ENCODE data around the gene ODAD2.
"Not testable (repeated sequence)": the region's sequence is repeated elsewhere in the genome, so short reads cannot be mapped to it uniquely, and the experiment has no call there.

Gene ODAD2

DNA sequence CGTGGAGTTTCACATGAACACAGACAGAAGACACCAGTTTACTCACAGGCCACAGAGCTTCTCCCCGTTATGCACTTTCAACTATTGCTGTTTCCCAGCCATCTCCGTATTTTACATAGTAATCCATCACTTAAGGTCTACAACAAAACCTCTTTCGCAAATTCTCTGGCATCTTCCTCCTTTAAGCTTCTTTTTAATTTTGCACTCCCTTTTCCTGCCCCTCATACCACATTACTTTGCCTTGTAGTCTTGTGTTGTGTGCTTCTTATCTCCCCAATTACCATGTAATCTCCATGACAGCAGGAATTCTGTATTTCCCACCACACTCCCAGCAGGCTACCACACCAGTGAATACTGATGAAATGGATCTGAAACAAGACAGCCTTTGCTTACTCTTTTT is 87.3 kb downstream of the ODAD2 start:
- TF ChIP-seq, protein P1, sequence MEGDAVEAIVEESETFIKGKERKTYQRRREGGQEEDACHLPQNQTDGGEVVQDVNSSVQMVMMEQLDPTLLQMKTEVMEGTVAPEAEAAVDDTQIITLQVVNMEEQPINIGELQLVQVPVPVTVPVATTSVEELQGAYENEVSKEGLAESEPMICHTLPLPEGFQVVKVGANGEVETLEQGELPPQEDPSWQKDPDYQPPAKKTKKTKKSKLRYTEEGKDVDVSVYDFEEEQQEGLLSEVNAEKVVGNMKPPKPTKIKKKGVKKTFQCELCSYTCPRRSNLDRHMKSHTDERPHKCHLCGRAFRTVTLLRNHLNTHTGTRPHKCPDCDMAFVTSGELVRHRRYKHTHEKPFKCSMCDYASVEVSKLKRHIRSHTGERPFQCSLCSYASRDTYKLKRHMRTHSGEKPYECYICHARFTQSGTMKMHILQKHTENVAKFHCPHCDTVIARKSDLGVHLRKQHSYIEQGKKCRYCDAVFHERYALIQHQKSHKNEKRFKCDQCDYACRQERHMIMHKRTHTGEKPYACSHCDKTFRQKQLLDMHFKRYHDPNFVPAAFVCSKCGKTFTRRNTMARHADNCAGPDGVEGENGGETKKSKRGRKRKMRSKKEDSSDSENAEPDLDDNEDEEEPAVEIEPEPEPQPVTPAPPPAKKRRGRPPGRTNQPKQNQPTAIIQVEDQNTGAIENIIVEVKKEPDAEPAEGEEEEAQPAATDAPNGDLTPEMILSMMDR (IDR thresholded peaks at IDR 0.05; ENCODE audit: low read depth, low read length) = no peak
- no peak overlapping the region for H3K4me3 ChIP-seq (ENCODE audit: low read depth, low read length)

DNA sequence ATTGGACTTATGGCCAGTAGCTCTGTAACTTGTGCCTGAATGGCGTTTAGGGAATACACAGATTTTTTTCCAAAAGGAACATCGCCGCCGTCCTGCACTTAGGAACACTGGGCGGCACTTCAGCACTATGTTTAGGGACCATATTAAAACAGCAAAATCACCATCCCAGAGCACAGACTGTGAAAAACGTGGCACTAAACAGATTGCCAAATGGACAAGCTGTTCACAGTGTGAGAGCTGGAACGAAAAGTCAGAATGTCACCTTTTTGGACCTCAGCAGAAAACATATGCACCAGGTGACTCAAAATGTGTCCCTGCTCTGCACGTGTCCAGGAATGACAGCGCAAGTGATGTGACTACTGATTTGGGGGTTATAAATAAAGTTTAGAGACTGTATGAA is 87.9 kb downstream of the ODAD2 start:
- no peak overlapping the region for H3K4me3 ChIP-seq (ENCODE audit: low read depth, low read length)
- TF ChIP-seq, protein P1 (IDR thresholded peaks at IDR 0.05; ENCODE audit: low read depth, low read length) = no peak

DNA sequence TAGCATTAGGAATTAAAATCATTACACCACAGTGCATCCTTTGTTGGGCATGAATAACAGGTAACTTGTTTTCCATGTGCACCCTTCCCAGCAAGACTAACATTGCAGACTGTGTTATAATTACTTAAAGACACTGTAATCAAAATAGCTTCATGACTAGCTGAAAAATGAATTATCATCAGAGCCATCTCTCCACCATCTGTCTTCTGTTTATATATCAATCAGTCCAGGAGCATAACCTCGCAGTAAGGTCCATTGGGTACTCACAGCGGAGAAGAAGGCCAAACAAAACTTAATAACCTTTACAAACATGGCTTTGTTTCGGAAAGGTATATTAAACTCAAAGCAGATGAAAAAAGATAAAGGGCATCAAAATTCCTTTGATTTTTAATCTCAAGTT is 90.6 kb downstream of the ODAD2 start:
- no peak overlapping the region for H3K4me3 ChIP-seq (ENCODE audit: low read depth, low read length)
- TF ChIP-seq, protein P1 (IDR thresholded peaks at IDR 0.05; ENCODE audit: low read depth, low read length) = no peak

DNA sequence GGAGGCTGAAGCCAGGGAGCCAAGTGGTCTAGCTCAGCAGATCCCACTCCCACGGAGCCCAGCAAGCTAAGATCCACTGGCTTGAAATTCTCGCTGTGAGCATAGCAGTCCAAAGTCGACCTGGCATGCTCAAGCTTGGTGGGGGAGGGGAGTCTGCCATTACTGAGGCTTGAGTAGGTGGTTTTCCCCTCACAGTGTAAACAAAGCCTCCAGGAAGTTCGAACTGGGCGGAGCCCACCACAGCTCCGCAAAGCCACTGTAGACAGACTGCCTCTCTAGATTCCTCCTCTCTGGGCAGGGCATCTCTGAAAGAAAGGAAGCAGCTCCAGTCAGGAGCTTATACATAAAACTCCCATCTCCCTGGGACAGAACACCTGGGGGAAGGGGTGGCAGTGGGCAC is 99.4 kb downstream of the ODAD2 start:
- H3K4me3 ChIP-seq (ENCODE audit: low read depth, low read length) = not testable (repeated sequence)

DNA sequence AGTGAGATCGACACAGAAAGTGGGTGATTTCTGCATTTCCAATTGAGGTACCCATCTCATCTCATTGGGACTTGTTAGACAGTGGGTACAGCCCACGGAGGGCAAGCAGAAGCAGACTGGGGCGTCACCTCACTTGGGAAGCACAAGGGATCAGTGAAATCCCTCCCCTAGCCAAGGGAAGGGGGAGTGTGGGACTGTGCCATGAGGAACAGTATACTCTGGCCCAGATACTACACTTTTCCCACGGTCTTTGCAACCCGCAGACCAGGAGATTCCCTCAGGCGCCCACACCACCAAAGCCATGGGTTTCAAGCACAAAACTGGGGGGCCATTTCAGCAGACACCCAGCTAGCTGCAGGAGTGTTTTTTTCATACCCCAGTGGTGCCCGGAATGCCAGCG is 99.8 kb downstream of the ODAD2 start:
- TF ChIP-seq, protein P1 (IDR thresholded peaks at IDR 0.05; ENCODE audit: low read depth, low read length) = no peak
- no peak overlapping the region for H3K4me3 ChIP-seq (ENCODE audit: low read depth, low read length)

DNA sequence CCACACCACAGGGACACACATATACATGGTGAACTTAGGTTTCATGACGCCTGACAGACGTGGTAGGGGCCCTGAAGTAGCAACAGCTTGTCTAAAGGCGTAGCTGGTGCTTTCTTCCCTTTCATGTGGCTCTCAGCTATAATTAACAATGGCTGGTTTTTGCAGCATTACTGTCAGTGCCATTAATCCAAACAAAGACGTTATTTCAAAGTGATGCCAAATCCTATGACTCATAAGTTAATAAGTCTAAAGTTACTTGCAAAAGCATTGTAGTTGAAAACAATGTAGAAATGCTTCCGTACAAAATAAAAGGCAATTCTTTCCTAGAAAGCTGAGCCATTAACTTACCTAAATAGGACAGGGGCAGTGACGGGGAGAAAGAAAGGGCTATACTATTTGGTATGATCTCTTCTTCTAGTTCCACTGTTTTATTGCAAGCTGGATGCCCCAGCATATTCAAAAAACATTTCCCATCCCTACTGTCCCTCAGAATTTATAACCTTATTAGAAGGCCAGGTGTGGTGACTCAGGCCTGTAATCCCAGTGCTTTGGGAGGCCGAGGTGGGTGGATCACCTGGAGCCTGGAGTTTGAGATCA is 105.4 kb downstream of the ODAD2 start:
- TF ChIP-seq, protein P1 (IDR thresholded peaks at IDR 0.05; ENCODE audit: low read depth, low read length) = no peak

DNA sequence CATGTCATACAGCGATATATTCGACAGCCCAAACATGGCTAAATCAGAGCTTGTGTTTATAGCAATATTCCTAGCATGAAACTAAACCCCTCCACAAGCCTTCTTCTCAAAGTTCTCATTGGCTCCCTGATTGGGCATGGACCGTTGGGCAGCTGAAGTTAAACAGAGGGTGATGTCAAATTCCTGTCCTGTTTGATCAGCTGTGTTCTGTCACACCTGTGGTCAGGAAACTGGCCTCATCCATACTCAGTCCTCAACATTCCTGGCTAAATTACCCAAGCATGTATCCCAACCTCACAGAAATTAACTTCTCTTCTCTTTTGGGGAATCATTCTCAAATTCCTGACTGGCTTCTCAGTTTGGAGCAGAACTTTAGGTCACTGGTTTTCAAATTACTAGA is 107.9 kb downstream of the ODAD2 start:
- TF ChIP-seq, protein P1 (IDR thresholded peaks at IDR 0.05; ENCODE audit: low read depth, low read length) = no peak
- no peak overlapping the region for H3K4me3 ChIP-seq (ENCODE audit: low read depth, low read length)

More for the DNA sequence above, 105.4 kb downstream of the ODAD2 start:
- H3K4me3 ChIP-seq (ENCODE audit: low read depth, low read length) = no peak overlapping the region

DNA sequence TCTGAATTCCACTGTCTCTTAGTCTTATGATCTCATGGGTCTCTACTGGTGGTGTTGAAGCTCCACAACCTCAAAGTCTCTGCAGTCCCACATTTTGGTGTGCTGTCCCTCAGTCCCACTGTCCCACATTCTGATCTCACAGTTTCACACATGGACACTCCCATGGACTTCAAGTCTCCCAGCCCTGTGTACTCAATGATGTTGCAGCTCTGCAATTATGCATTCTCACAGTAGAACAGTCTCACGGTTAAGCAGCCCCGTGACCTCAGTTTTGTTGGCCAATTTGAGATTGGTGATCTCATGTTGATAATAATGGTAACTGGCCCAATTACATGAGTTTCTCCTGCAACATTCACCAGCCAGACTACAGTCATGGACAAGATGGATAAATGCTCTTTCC is 109.4 kb downstream of the ODAD2 start:
- H3K4me3 ChIP-seq (ENCODE audit: low read depth, low read length) = no peak overlapping the region
- TF ChIP-seq, protein P1 (IDR thresholded peaks at IDR 0.05; ENCODE audit: low read depth, low read length) = no peak
